RWPE1 (cell line): ENCODE measurements around the gene SSUH2.

Experiments used
- CTCF ChIA-PET: fragments of 350-600 bp; sonication (Branson Sonifier 250); formaldehyde crosslinking; extraction: SDS; loops from one replicate; lab custom pipeline; 2021; lab: Yijun Ruan, JAX
- POLR2A ChIA-PET: fragments of 400-600 bp; formaldehyde crosslinking; extraction: SDS; loops from one replicate; lab custom pipeline; 2020; ENCODE audit warnings: antibody characterized with exemption; ENCODE audit not compliant: low non-redundant PET; lab: Yijun Ruan, JAX
- DNase-seq: peaks from one replicate; pipeline ENCODE4 v3.0.0; 2012; ENCODE audit warnings: low spot score
- H3K27ac ChIP-seq: fragments of 450-650 bp; 2 replicates; pipeline ENCODE4 v1.5.1; 2017
- CTCF ChIP-seq: fragments of 450-650 bp; conservative IDR thresholded peaks from 2 replicates; pipeline ENCODE4 v1.5.1; 2017; ENCODE audit warnings: low read depth, mild to moderate bottlenecking

The SSUH2 gene

GRCh38 chr3:8574670-8575322 lies 69.8 kb downstream of the SSUH2 start:
- POLR2A ChIA-PET, result no interaction called here
- H3K27ac ChIP-seq, result no peak overlapping the region
- CTCF ChIA-PET, result no interaction called here
- DNase-seq, result no peak
- TF ChIP-seq CTCF, result no peak

- DNase-seq, result no peak
- TF ChIP-seq CTCF, result no peak
- ChIA-PET POLR2A (no interaction called here), CTCF (no interaction called here)
- no peak overlapping the region for H3K27ac ChIP-seq
These were observed 70.4 kb downstream of the SSUH2 start for GRCh38 chr3:8574040-8574669.

GRCh38 chr3:8573342-8573926 lies 71.2 kb downstream of the SSUH2 start:
- ChIA-PET POLR2A (no interaction called here), CTCF (no interaction called here)
- TF ChIP-seq CTCF, result no peak
- H3K27ac ChIP-seq, result no peak overlapping the region
- DNase-seq, result no peak

- TF ChIP-seq CTCF, result no peak
- no peak for DNase-seq
- POLR2A ChIA-PET, result no interaction called here
- H3K27ac ChIP-seq, result no peak overlapping the region
- CTCF ChIA-PET, result no interaction called here
These were observed 73.3 kb downstream of the SSUH2 start for GRCh38 chr3:8571256-8571655.
